HEK293T (cell line): ENCODE results near the gene SUGCT.

Experiments used
- BHLHE40 ChIP-seq: fragments of 450-650 bp; IDR thresholded peaks from 2 replicates; pipeline ENCODE4 v1.6.1; 2016; ENCODE audit warnings: mild to moderate bottlenecking, moderate library complexity, borderline replicate concordance
- NFRKB ChIP-seq: fragments of 450-650 bp; IDR thresholded peaks from 2 replicates; pipeline ENCODE4 v1.6.1; 2016; ENCODE audit warnings: mild to moderate bottlenecking, moderate library complexity
- SP1 ChIP-seq: fragments of 450-650 bp; IDR thresholded peaks from 2 replicates; pipeline ENCODE4 v1.6.1; 2017
- ZNF384 ChIP-seq: fragments of 450-650 bp; IDR thresholded peaks from 2 replicates; pipeline ENCODE4 v1.6.1; 2016

DNA sequence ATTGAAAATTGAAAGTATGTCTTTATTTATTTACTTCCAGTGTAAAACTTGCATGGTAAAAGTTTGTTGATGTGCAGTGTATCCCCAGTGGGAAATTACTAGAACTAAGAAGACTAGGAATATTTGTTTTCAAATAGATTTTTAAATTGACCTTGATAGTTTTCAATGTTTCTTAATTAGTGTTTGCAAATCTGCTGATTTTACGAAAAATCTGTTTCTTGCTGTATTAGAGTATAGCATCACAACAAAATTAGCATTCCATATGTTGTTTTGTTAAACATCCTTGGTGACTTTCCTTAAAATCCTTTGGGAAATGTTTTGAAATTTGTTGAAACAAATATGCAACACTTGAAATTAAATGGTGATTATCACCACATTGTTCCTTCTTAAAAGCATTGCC lies 425.9 kb downstream of the SUGCT start:
- TF ChIP-seq NFRKB (no peak), BHLHE40 (no peak), ZNF384 (no peak), SP1 (no peak)
